NT2/D1 (cell line): Measurements from ENCODE around the gene PHLPP1.
"Not testable (repeated sequence)": the region's sequence is repeated elsewhere in the genome, so short reads cannot be mapped to it uniquely, and the experiment has no call there.

ENCODE experiments used
- DNase-seq: peaks from one replicate; pipeline ENCODE4 v3.0.0-alpha.2; 2011; ENCODE audit warnings: low read depth, low spot score
- H3K27me3 ChIP-seq: 2 replicates; pipeline ENCODE4 v1.6.0; 2011; ENCODE audit warnings: mild to moderate bottlenecking; ENCODE audit not compliant: insufficient read length, insufficient read depth
- H3K36me3 ChIP-seq: 2 replicates; pipeline ENCODE4 v1.6.1; 2011; ENCODE audit warnings: mild to moderate bottlenecking, low read length, mixed read lengths; ENCODE audit not compliant: insufficient read depth, insufficient read length
- H3K4me1 ChIP-seq: 2 replicates; pipeline ENCODE4 v1.5.1; 2011; ENCODE audit not compliant: insufficient read depth, insufficient read length
- H3K4me3 ChIP-seq: 2 replicates; pipeline ENCODE4 v1.5.1; 2011; ENCODE audit warnings: low read depth; ENCODE audit not compliant: insufficient read length
- H3K9ac ChIP-seq: 2 replicates; pipeline ENCODE4 v1.6.0; 2011; ENCODE audit warnings: low read depth; ENCODE audit not compliant: insufficient read length
- H3K9me3 ChIP-seq: 2 replicates; pipeline ENCODE4 v1.5.1; 2011; ENCODE audit warnings: mild to moderate bottlenecking, low read length; ENCODE audit not compliant: insufficient read depth
- SUZ12 ChIP-seq: IDR thresholded peaks from 2 replicates; pipeline ENCODE4 v1.6.1; 2011; ENCODE audit not compliant: insufficient read length, insufficient read depth; ENCODE audit errors: extremely low read depth
- YY1 ChIP-seq: IDR thresholded peaks from 2 replicates; pipeline ENCODE4 v1.6.1; 2011; ENCODE audit not compliant: insufficient read length, insufficient read depth
- ZNF274 ChIP-seq: IDR thresholded peaks from 2 replicates; pipeline ENCODE4 v1.6.1; 2011; ENCODE audit warnings: mild to moderate bottlenecking, low read depth, low read length

PHLPP1 gene

GRCh38 chr18:62688743-62689317, 26.5 kb upstream of the PHLPP1 start:
- no peak overlapping the region for H3K9ac ChIP-seq
- H3K4me3 ChIP-seq: no peak overlapping the region
- no peak for DNase-seq
- H3K36me3 ChIP-seq: no peaks in the 10 kb centered on the region
- H3K4me1 ChIP-seq: no peaks in the 10 kb centered on the region
- no peak for TF ChIP-seq YY1
- peak; percentile 77 for TF ChIP-seq ZNF274
- H3K27me3 ChIP-seq: no peaks in the 10 kb centered on the region
- H3K9me3 ChIP-seq: peaks cover 22% of the 10 kb centered on the region

- no peak for DNase-seq
- Histone ChIP-seq H3K27me3 (no peaks in the 10 kb centered on the region), H3K9ac (no peak overlapping the region), H3K36me3 (no peaks in the 10 kb centered on the region), H3K4me3 (no peak overlapping the region), H3K9me3 (peaks cover 22% of the 10 kb centered on the region), H3K4me1 (no peaks in the 10 kb centered on the region)
- no peak for TF ChIP-seq SUZ12
- TF ChIP-seq ZNF274: no peak
- TF ChIP-seq YY1: no peak
These were observed 25.0 kb upstream of the PHLPP1 start for GRCh38 chr18:62690236-62690815.

GRCh38 chr18:62693659-62694058, 21.7 kb upstream of the PHLPP1 start:
- TF ChIP-seq ZNF274 (no peak), YY1 (no peak), SUZ12 (no peak)
- H3K4me1 ChIP-seq: no peaks in the 10 kb centered on the region
- no peak overlapping the region for H3K4me3 ChIP-seq

GRCh38 chr18:62697636-62698035, 17.7 kb upstream of the PHLPP1 start:
- no peak overlapping the region for H3K4me3 ChIP-seq
- H3K9me3 ChIP-seq: no peaks in the 10 kb centered on the region
- no peak overlapping the region for H3K9ac ChIP-seq
- no peaks in the 10 kb centered on the region for H3K4me1 ChIP-seq
- H3K27me3 ChIP-seq: no peaks in the 10 kb centered on the region
- no peak for TF ChIP-seq YY1
- no peak for TF ChIP-seq ZNF274
- TF ChIP-seq SUZ12: no peak
- no peaks in the 10 kb centered on the region for H3K36me3 ChIP-seq
- no peak for DNase-seq

More at GRCh38 chr18:62693659-62694058, 21.7 kb upstream of the PHLPP1 start:
- Histone ChIP-seq H3K9ac (no peak overlapping the region), H3K36me3 (no peaks in the 10 kb centered on the region), H3K9me3 (peaks cover 13% of the 10 kb centered on the region), H3K27me3 (no peaks in the 10 kb centered on the region)
- DNase-seq: no peak

GRCh38 chr18:62702259-62702658, 13.1 kb upstream of the PHLPP1 start:
- Histone ChIP-seq H3K36me3 (no peaks in the 10 kb centered on the region), H3K9me3 (no peaks in the 10 kb centered on the region), H3K4me3 (no peak overlapping the region), H3K4me1 (no peaks in the 10 kb centered on the region), H3K27me3 (no peaks in the 10 kb centered on the region), H3K9ac (no peak overlapping the region)
- no peak for TF ChIP-seq ZNF274
- TF ChIP-seq SUZ12: no peak
- TF ChIP-seq YY1: no peak
- no peak for DNase-seq

- H3K9me3 ChIP-seq, DNase-seq, H3K27me3 ChIP-seq, H3K4me3 ChIP-seq, H3K4me1 ChIP-seq, H3K36me3 ChIP-seq, H3K9ac ChIP-seq: not testable (repeated sequence)
These were observed 8.5 kb upstream of the PHLPP1 start for GRCh38 chr18:62706879-62707278.

- not testable (repeated sequence) for H3K27me3 ChIP-seq
These were observed 5.4 kb upstream of the PHLPP1 start for GRCh38 chr18:62709908-62710307.

GRCh38 chr18:62710417-62710816, 4.9 kb upstream of the PHLPP1 start:
- Histone ChIP-seq H3K9me3 (no peaks in the 10 kb centered on the region), H3K9ac (no peak overlapping the region), H3K4me3 (no peak overlapping the region), H3K4me1 (no peaks in the 10 kb centered on the region), H3K36me3 (no peaks in the 10 kb centered on the region), H3K27me3 (no peaks in the 10 kb centered on the region)
- no peak for DNase-seq
- TF ChIP-seq ZNF274 (no peak), YY1 (no peak), SUZ12 (no peak)

More at GRCh38 chr18:62709908-62710307, 5.4 kb upstream of the PHLPP1 start:
- not testable (repeated sequence) for H3K4me1 ChIP-seq, H3K9me3 ChIP-seq, H3K36me3 ChIP-seq, DNase-seq, H3K4me3 ChIP-seq, H3K9ac ChIP-seq
